Stimulated activated CD8-positive, alpha-beta memory T cell treated with anti-CD3 and anti-CD28 coated beads, Interleukin-12 subunit alpha, Interleukin-12 subunit beta, amount 100 ng/mL, for 4 hours (primary cell): ENCODE measurements around the gene SUMF1.
A peak's percentile ranks its signal among the peaks of the same experiment; 100 is the strongest.

Experiments used
- DNase-seq: peaks from one replicate; pipeline ENCODE4 v3.0.0-alpha.2; 2020; ENCODE audit warnings: low read depth

SUMF1 gene

DNA sequence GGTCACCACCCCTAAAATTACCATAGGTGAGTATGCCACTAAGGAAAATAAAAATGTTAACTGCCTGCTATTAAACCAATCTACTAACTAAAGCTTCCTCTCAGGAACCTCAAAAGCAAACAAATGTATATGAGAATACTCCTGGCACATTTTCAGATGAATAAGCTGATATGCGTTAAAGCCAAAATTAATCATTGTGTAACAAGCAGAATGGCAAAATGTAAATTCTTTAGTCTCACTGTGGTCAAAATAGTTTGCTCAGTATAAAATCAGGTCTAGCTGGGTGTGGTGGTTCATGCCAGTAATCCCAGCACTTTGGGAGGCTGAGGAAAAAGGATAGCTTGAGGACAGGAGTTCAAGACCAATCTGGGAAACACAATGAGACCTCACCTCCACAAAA is 53.6 kb downstream of the SUMF1 start:
- no peak for DNase-seq

GRCh38 chr3:4411833-4412232 is 55.2 kb downstream of the SUMF1 start:
- DNase-seq, result no peak

- no peak for DNase-seq
These were observed 55.8 kb downstream of the SUMF1 start for GRCh38 chr3:4411236-4411635.

DNA sequence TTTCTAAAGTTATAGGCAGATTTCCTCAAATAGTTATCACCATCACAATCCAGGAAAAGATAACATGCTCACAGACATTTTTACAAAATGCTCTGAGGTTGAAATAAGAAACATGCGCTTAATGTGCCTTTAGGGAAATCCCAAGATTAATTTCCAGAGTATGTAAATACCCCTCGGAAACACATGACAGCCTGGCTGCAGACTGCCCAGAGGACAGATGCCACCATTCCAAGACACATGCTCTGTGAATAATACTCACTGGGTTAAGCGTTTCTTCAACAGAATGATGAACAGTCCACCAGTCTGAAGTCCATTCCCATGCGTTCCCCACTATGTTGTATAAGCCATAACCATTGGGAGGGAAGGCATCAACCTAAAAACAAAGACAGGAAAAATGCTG is 56.5 kb downstream of the SUMF1 start:
- DNase-seq, result no peak

GRCh38 chr3:4409971-4410573 is 57.0 kb downstream of the SUMF1 start:
- DNase-seq, result no peak

DNA sequence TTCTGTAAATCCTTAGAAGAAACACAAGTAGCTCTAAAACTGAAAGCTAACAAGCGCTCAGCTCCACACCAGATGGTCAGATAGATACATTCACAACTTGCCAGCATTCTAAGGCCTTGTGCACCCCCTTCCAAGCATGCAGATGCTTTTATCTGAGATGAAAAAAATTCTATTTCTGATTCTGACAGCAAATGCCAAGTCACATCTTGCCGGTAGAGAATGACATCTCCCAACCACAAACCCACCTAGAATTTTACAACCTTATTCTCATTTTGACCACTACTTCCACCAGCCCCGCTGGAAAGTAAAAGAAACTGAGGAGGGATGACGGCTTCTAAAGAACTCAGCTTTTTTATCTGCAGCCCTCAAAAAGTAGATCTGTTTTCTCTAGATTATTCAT is 57.7 kb downstream of the SUMF1 start:
- no peak for DNase-seq

DNA sequence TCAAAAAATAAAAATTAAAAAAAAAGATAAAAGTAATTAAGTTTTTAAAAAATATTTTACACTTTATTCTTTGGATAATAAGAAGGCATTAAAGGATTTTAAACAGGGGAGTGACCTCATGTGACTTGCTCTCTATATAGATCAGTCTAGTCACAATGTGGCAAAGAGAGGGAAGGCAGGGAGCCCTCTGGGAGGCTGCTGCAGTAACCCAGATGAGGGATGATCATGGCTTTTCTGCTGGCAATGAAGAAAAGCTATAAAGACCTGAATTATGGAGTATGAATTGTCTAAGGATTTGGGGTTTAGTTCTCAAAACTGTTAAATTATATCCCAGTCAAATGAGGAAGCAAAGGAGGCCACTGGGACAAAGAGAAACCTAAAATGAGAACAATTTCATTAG is 58.1 kb downstream of the SUMF1 start:
- no peak for DNase-seq

- DNase-seq, result no peak
These were observed 59.1 kb downstream of the SUMF1 start for GRCh38 chr3:4407941-4408340.

DNA sequence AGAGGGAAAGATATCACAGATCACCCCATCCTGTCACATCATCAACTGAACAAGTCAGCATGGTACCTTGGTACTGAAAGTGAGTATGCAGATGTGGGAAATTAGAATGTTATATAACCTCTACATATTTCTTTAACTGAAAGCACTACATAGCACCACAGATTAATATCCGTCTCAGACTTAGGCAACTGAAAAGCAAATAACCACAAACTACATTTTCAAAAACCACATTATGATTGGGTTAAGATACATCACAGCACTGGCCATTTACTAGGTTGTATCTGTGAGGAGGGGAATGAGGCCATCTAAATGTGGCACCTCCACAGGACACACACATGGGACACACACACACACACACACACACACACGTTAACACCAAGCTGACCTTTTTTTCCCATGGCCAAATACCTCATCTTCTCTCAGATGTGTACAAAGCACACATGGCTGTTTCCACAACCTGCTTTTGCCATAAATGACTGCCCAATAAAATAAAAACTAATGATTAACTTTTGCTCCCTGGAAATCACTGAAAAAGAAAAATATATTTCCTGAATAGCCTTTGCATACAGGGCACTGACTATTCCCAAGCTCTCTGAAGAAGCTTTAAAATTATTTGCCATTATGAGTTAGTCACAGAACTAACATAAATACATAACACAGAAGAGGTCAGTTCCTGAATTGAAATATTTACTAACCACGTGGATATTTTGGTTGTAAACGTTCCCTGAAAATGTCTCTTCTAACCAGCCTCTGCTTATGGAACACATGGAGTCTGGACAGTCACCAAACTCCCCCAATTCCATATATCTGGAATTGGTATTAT is 60.1 kb downstream of the SUMF1 start:
- no peak for DNase-seq

GRCh38 chr3:4404881-4405280 is 62.2 kb downstream of the SUMF1 start:
- no peak for DNase-seq

- no peak for DNase-seq
These were observed 65.6 kb downstream of the SUMF1 start for GRCh38 chr3:4401441-4401840.

DNA sequence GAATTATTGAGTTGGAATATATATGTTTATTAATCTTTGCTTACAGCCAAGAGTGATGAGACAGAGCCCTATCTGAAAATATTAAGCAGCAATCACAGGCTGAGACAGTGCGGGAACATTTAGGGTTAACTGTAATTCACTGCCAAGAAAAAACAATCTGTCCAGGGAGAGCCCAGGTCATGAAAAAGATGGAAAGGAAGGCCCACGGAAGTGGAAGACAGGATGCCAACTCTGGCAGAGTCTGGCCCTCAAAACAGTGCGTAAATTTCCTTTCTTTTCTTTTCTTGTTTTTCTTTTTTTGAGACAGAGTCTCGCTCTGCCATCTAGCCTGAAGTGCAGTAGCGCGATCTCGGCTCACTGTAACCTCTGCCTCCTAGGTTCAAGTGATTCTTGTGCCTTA is 67.6 kb downstream of the SUMF1 start:
- DNase-seq, result no peak

GRCh38 chr3:4398941-4399245 is 68.2 kb downstream of the SUMF1 start:
- no peak for DNase-seq

DNA sequence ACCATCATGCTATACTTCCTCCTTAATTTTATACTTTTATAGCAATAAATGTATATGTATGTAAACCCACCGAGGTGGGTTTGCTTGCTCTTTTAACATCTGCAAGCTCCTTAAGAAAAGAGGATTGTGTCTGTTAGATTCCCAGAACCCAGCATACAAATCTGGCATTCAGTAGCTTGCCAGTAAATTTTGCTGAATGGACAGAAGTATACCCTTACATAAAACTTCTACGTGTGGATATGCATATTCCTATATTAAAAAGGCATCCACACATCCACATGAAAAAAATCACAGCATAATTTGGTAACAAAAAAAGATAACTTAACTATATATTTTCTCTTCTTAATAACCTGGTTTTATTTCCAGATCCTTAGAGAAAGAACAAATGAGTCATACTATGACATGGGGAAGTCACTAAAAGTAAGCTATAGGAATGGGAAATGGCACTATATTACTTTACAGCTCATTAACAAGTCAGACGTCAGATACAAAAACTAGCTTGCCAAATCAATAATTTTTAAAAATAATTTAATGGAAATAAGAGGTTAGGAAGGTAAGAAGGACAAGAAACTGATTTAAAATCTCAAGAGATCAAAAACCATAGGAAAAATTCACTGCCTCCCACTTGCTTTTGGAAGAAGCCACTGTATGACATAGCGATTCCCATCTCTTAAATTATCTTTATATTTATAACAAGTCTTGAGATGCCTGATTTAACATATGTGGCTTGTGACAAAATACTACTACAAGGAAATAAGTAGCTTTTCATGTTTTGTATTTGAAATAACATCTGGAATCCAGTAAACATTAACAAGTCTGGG is 68.7 kb downstream of the SUMF1 start:
- DNase-seq, result no peak

DNA sequence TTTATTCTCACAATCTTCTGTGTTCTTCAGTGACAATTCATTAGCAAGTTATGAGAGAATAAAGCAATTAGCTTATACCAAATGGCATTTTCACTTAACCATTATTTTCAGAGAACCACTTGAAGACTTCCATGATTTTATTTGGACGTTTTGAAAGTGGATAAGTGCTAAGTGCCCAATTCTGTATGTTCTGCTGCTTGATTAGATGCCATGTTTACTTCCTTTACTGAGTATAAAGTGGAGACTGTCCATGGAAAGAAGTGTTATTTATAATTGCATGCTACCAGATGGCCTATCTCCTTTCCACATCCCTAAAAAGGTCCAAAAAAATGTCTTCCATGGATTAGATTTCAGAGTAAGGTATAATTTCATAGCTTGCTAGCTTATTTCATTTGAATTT is 69.6 kb downstream of the SUMF1 start:
- no peak for DNase-seq

GRCh38 chr3:4396542-4396941 is 70.5 kb downstream of the SUMF1 start:
- DNase-seq, result no peak

DNA sequence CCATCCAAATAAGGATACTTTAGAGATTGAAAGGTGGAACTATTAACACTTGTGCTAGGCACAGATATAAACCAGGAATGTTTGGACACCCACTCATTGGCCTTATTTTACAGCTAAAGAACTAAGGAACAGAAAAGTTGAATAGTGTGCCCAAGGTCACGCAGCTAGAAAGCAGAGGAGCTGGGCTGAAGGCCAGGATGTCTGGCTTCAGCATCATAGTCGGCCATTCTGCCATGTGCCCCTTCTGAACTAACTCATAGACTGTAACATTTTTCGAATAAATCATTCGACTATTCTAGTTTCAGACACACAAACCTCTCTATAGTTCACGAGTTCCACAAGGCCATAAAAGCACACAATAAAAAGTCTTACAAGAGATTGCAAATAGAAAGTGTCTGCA is 71.1 kb downstream of the SUMF1 start:
- no peak for DNase-seq

DNA sequence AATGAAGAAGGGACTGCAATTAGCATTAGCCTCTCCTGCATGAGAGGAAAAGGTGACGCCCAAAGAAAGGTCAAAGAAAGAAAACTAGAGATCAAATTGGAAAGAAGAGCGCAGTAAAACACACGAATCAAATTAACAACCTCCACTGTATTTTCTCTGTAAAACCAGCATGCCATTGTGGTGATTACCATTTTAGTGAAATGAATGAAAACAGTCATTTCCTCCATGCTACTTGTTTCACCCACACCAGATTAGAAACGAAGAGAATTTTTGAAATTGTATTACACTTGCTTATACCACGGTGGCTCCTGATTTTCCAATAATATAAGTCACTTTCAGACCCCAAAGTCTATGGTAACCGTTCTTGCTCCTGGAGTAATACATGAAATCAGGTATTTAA is 71.6 kb downstream of the SUMF1 start:
- DNase-seq, result no peak

DNA sequence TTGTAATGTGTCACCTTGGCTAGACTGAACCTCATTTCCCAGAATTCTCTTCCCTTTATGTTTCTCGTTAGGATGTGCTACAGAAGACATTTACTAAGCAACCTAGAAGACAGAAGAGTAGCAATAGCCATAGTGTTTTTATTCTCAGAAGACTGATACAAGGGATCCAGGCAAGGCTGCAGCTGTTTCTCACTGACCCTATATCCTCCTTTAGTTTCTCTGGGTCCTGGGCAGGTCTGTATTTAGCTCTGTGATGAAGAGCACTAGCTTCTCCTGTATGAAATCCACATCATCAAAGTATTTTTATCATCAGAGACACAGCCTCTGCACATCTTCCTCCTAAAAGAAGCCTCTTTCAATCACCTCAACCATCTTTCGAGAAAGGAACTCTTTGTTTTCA is 72.5 kb downstream of the SUMF1 start:
- no peak for DNase-seq

DNA sequence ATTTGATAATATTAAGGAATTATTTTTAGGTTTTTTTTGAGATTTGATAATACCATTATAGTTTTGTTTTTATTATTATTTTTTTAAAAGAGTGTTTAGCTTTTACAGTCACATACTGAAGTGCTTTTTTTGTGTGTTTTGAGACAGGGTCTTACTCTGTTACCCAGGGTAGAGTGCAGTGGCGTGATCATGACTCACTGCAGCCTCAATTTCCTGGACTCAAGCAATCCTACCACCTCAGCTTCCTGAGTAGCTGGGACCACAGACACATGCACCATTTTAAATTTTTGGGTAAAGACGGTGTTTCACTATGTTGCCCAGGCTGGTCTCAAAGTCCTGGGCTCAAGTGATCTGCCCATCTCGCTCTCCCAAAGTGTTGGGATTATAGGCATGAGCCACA is 73.0 kb downstream of the SUMF1 start:
- peak; percentile 14 for DNase-seq

DNA sequence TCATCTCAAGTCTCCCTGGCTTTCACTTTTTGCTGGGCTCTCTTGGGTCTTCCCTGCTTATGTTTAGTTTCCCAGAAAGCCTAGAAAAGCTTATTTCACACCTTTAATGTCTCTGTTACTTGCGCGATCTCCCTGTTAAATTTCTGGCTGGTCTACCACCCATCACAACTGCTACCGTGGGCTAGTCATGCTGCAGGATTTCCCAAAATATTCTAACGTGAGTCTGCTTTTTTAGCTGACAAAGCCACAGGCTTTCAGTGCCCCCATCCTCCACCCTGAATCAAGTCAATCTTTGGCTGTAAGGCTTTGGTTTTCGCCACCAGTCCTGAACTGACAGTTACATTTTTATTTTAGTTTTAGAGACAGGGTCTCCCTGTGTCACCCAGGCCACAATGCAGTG is 74.1 kb downstream of the SUMF1 start:
- no peak for DNase-seq

DNA sequence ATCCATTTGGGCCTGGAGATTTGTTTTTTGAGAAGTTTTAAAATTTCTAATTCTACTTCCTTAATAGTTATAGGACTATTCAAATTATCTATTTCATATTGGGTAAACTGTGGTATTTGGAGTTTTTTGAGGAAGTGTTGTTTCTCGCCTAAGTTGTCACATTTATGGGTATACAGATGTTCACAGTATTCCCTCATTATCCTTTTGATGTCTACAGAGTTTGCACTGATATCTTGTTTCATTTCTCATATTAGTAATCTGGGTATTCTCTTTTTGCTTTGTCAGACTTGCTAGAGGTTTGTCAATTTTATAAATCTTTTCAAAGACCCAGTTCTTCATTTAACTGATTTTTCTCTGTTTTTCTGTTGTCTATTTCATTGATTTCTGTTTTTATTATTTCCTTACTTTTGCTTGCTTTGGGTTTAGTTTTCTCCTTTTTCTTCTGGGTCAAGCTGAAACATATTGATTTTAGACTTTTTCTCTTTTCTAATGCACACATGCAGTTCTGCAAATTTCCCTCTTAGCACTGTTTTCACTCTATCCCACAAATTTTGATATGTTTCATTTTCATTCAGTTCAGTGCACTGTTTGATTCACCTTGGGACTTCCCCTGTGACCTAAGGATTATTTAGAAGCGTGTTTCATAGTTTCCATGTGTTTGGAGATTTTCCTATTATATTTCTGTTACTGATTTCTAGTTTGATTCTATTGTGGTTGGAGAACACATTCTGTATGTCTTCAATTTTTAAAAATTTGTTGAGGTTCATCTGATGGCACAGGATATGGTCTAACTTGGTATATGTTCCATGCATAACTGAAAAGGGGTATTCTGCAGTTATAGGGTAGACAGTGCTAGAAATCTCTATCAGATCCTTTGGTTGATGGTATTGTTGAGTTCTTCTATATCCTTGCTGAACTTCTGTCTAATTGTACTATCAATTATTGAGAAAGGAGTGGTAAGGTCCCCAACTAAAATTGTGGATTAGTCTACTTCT is 79.6 kb downstream of the SUMF1 start:
- DNase-seq, result no peak
